ENCODE results near the gene RNF11. TPM values are rescaled to one million over a fixed set of nuclear protein-coding genes. Genes with fewer than 3 reads are reported as not detected.

Gene RNF11
- total and polyA plus RNA-seq, 2 of the 8 experiments (the other 6 are each of a cell fraction or from before 2014, with no cell fraction given) = 49.6 to 54.2 TPM

- Histone ChIP-seq H3K23me2 (ENCODE audit: low read depth, low read length) (no peaks in the 10 kb centered on the region), H3K14ac (ENCODE audit: insufficient read length) (no peak overlapping the region), H3K79me2 (ENCODE audit: control insufficient read depth in 1 of 2, insufficient read depth in 2 of 2, low read length in 2 of 2) (no peaks in the 10 kb centered on the region), H3K9ac (replicated peaks in 1 of 4; ENCODE audit: extremely low read depth in 1 of 4, low read depth in 3 of 4, low read length in 3 of 4) (no peak overlapping the region), H2AFZ (ENCODE audit: low read length) (no peak overlapping the region), H2BK15ac (ENCODE audit: low read length) (no peak overlapping the region), H3K27me3 (replicated peaks in 1 of 4; ENCODE audit: control insufficient read depth in 3 of 4, extremely low read depth in 1 of 4, insufficient read depth in 3 of 4, low read length in 3 of 4) (no peaks in the 10 kb centered on the region), H3K27ac (ENCODE audit: low read depth, low read length) (no peak overlapping the region), H2AK5ac (ENCODE audit: low read depth, low read length) (no peak overlapping the region), H3K4me1 (replicated peaks in 1 of 4; ENCODE audit: control insufficient read depth in 3 of 4, insufficient read depth in 4 of 4, low read length in 3 of 4) (no peaks in the 10 kb centered on the region), H3K9me3 (ENCODE audit: insufficient read depth in 2 of 2, low read depth in 1 of 2, low read length in 1 of 2) (no peaks in the 10 kb centered on the region), H2BK12ac (ENCODE audit: low read depth, low read length) (no peak overlapping the region), H3K56ac (replicated peaks; ENCODE audit: insufficient read length, low read depth, low read length) (no peak overlapping the region), H4K91ac (replicated peaks; ENCODE audit: insufficient read length, low read length) (no peak overlapping the region), H3K23ac (ENCODE audit: insufficient read length) (no peak overlapping the region), H3K36me3 (ENCODE audit: control insufficient read depth in 2 of 4, insufficient read depth in 4 of 4, low read length in 3 of 4) (no peaks in the 10 kb centered on the region), H4K5ac (ENCODE audit: insufficient read length, low read depth, low read length) (no peak overlapping the region), H3K79me1 (ENCODE audit: low read depth, low read length) (no peaks in the 10 kb centered on the region), H2BK120ac (replicated peaks; ENCODE audit: low read depth, low read length) (no peak overlapping the region), H3K4ac (replicated peaks; ENCODE audit: insufficient read length, low read depth, low read length) (no peak overlapping the region), H3K4me3 (ENCODE audit: extremely low read depth in 1 of 4, insufficient read depth in 2 of 4, low read depth in 3 of 4, low read length in 4 of 4) (no peak overlapping the region), H2BK20ac (ENCODE audit: low read length) (no peak overlapping the region), H2BK5ac (ENCODE audit: low read depth, low read length) (no peak overlapping the region), H4K20me1 (replicated peaks in 1 of 2; ENCODE audit: control insufficient read depth in 1 of 2, insufficient read depth in 2 of 2, low read length in 2 of 2) (no peaks in the 10 kb centered on the region), H4K8ac (ENCODE audit: extremely low read depth, insufficient read depth, low read length) (no peak overlapping the region), H3K18ac (ENCODE audit: extremely low read depth, low read length) (no peak overlapping the region), H3K4me2 (ENCODE audit: insufficient read depth in 1 of 2, low read depth in 2 of 2, low read length in 2 of 2) (no peak overlapping the region)
- FAIRE-seq (no peak), DNase-seq (ENCODE audit: low read depth in 1 of 2, low spot score in 2 of 2) (no peak)
- CTCF ChIA-PET (ENCODE audit: partially characterized antibody) = no interaction called here
- no peak for TF ChIP-seq SAP30 (IDR thresholded peaks at IDR 0.05; ENCODE audit: insufficient read depth, insufficient replicate concordance, low read length)
- no peak for TF ChIP-seq TAF7 (optimal IDR thresholded peaks at IDR 0.05; ENCODE audit: borderline replicate concordance, low read depth, low read length)
- TF ChIP-seq SP2 (IDR thresholded peaks at IDR 0.05; ENCODE audit: low read length) = no peak
- TF ChIP-seq NRF1 (IDR thresholded peaks at IDR 0.05; ENCODE audit: low read depth, low read length) = no peak
- no peak for TF ChIP-seq RFX5 (IDR thresholded peaks at IDR 0.05; ENCODE audit: borderline replicate concordance, low read depth, low read length)
- no peak for TF ChIP-seq CTBP2 (IDR thresholded peaks at IDR 0.05; ENCODE audit: borderline replicate concordance, insufficient read depth, insufficient read length, low read length)
- TF ChIP-seq BACH1 (IDR thresholded peaks at IDR 0.05; ENCODE audit: low read length) = no peak
- TF ChIP-seq SRF (IDR thresholded peaks at IDR 0.05; ENCODE audit: low read depth, low read length) = no peak
- TF ChIP-seq PHF8 (conservative IDR thresholded peaks at IDR 0.05; ENCODE audit: low read depth, low read length) = no peak
- 93% methylated on average over 3 of the region's 3 CpGs; no CpG with 5 or more reads in 1 of the 2 experiments for WGBS, 2 experiments (ENCODE audit: extremely low coverage in 1 of 2, insufficient coverage in 1 of 2, insufficient read length in 1 of 2, insufficient replicate concordance in 2 of 2, low coverage in 1 of 2, low lambda C conversion rate in 2 of 2, missing lambda C conversion rate in 1 of 2)
- POLR2A ChIA-PET (ENCODE audit: partially characterized antibody) = interaction anchor here (0.6 to 1.4 kb wide), 2 partner anchors 79 to 338 kb away, joined by 3 to 5 read pairs; no protein-coding TSS in a partner anchor
These were observed 13.3 kb upstream of the RNF11 start for GRCh38 chr1:51222809-51223208.
